C4-2B (cell line): ENCODE data around the gene DNAJA3.

Source experiments
- CTCF ChIP-seq: fragments of 450-650 bp; conservative IDR thresholded peaks from 2 replicates; pipeline ENCODE4 v1.5.1; 2017; ENCODE audit warnings: mild to moderate bottlenecking
- ZFX ChIP-seq: fragments of 450-650 bp; IDR thresholded peaks from 2 replicates; pipeline ENCODE4 v1.6.1; 2017

GRCh38 chr16:4393240-4393600 is 32.4 kb upstream of the DNAJA3 start:
- no peak for TF ChIP-seq CTCF
- no peak for TF ChIP-seq ZFX
